ENCODE results near the gene HCFC2.
"Not testable (repeated sequence)": the region's sequence is repeated elsewhere in the genome, so short reads cannot be mapped to it uniquely, and the experiment has no call there.

Gene HCFC2

GRCh38 chr12:104064031-104064841 lies at the start of gene HCFC2:
HCFC2 (plus strand) TSS chr12:104064531; CDS start chr12:104064561, 30 bp downstream.
- peak within 1 kb of the TSS; percentile 63 for H3K27ac ChIP-seq
- DNase-seq (ENCODE audit: low read depth, low spot score), result peak; percentile 24

- H3K27ac ChIP-seq; DNase-seq (ENCODE audit: low read depth, low spot score): not testable (repeated sequence)
Observed at GRCh38 chr12:104021862-104022261, 42.5 kb upstream of the HCFC2 start.

DNA sequence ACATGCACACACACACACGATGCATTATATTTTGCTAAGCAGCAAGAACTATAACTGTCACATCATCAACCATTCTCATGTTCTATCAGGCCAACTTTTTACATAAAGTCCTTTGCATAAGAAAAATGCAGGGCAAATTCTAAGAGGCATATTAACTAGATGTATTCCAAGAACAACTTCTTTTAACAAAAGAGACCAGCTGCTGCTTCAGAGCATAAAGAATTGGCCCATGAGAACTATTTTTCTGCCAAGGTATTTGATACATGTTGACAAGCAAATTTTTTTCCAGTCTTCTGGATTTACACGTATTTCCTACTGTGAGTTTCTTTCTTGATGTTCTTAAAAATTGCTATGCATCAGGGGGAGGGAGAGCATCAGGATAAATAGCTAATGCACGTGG lies 41.5 kb upstream of the HCFC2 start:
- DNase-seq (ENCODE audit: low read depth, low spot score), result no peak
- no peak overlapping the region for H3K27ac ChIP-seq

DNA sequence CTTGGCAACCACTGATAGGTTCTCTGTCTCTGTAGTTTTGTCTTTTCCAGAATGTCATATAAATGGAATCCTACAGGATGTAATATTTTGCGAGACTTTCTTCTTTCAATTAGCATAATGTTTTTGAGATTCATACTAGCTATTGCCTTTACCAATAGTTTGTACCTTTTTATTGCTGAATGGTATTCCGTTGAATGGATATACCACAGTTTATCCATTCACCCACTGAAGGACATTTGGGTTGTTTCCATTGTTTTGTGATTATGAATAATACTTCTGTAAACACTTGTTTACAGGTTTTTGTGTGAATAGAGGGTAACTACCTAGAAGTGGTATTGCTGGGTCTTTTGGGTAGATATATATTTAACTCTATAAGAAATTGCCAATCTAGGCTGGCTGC lies 40.6 kb upstream of the HCFC2 start:
- DNase-seq (ENCODE audit: low read depth, low spot score), result no peak
- H3K27ac ChIP-seq, result no peak overlapping the region

GRCh38 chr12:104024348-104024747 lies 40.0 kb upstream of the HCFC2 start:
- no peak overlapping the region for H3K27ac ChIP-seq
- DNase-seq (ENCODE audit: low read depth, low spot score), result no peak

GRCh38 chr12:104025771-104026170 lies 38.6 kb upstream of the HCFC2 start:
- DNase-seq (ENCODE audit: low read depth, low spot score), result no peak

DNA sequence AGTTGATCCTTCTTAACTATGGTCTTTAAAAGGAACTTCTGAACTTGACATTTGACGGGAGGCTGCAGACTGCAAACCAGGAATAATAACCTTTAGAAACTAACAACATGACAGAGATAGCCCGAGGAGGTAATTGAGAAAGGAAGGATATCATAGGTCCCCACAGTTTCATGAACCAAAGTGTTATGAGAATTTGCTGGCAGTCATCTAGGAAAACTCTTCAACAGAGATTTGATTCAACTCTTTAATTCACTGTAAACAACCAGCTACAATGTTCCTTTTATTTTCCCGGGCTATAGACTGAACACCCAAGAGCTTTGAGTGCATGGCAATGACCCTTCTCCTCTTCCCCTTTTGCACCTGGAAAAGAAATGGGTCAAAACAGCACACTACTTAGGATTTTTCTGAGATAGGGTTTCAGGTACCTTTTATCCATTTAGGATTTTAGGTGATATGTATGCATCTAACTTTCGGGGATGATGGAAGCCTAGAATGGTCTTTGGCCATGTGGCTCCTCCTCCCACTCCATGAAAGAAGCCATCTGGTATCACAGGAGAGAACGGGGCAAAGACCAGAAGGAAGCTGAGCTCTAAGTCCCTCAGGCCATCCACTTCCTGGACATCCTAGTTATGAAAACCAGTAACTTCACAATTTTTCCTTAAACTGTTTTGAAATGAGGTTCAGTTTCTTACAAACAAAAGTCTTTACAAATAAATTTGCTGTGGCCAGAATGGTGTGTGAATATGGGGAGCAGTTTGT lies 37.3 kb upstream of the HCFC2 start:
- no peak overlapping the region for H3K27ac ChIP-seq
- DNase-seq (ENCODE audit: low read depth, low spot score), result no peak

More at GRCh38 chr12:104025771-104026170, 38.6 kb upstream of the HCFC2 start:
- no peak overlapping the region for H3K27ac ChIP-seq

DNA sequence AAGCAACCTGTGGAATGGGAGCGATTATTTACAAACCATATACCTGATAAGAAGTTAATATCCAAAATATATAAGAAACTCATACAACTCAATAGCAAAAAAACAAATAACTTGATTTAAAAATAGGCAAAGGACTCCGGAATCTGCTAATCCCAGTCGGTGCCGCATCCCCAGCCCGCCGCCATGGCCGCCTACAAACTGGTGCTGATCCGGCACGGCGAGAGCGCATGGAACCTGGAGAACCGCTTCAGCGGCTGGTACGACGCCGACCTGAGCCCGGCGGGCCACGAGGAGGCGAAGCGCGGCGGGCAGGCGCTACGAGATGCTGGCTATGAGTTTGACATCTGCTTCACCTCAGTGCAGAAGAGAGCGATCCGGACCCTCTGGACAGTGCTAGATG lies 33.7 kb upstream of the HCFC2 start:
- H3K27ac ChIP-seq; DNase-seq (ENCODE audit: low read depth, low spot score): not testable (repeated sequence)

DNA sequence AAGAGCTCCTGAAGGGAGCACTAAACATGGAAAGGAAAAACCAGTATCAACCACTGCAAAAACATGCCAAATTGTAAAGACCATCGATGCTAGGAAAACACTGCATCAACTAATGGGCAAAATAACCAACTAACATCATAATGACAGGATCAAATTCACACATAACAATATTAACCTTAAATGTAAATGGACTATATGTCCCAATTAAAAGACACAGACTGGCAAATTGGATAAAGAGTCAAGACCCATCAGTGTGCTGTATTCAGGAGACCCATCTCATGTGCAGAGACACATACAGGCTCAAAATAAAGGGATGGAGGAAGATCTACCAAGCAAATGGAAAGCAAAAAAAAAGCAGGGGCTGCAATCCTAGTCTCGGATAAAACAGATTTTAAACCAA lies 28.2 kb upstream of the HCFC2 start:
- not testable (repeated sequence) for H3K27ac ChIP-seq; DNase-seq (ENCODE audit: low read depth, low spot score)

DNA sequence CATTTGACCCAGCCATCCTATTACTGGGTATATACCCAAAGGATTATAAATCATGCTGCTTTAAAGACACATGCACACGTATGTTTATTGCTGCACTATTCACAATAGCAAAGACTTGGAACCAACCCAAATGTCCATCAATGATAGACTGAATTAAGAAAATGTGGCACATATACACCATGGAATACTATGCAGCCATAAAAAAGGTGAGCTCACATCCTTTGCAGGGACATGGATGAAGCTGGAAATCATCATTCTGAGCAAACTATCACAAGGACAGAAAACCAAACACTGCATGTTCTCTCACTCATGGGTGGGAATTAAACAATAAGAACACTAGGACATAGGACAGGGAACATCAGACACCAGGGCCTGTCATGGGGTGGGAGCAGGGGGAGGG lies 24.6 kb upstream of the HCFC2 start:
- H3K27ac ChIP-seq; DNase-seq (ENCODE audit: low read depth, low spot score): not testable (repeated sequence)

DNA sequence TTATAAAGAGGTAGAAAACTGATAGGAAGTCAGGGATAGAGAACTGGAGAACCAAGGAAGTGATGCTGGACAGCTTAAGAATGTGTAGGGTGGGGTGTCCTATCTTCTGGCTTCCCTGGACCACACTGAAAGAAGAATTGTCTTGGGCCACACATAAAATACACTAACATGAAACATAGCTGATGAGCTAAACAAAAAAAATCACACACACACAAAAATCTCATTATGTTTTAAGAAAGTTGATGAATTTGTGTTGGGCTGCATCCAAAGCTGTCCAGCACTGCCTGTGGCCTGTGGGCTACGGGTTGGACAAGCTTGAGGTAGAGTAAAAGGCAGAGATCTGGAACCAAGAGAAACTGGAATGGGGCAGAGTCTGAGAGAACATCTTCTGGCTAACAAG lies 21.8 kb upstream of the HCFC2 start:
- H3K27ac ChIP-seq, result no peak overlapping the region
- DNase-seq (ENCODE audit: low read depth, low spot score), result no peak

DNA sequence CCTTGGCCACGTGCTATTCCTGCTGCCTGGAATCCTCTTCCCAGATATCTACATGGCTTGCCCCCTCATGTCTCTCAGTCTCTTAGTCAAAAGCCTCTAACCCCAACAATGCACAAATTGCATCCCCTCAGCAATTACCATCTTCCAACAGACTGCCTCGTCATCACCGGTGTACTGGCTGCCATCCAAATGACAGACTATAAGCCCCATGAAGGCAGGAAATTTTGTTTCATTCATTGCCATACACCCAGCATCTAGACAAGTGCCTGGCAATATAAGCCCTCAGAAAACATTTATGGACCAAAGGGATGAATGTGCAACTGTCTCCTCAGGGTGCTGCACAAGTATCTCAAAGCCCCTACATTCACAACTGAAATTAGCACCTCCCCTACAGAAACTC lies 20.2 kb upstream of the HCFC2 start:
- no peak overlapping the region for H3K27ac ChIP-seq
- DNase-seq (ENCODE audit: low read depth, low spot score), result no peak

- H3K27ac ChIP-seq, result no peak overlapping the region
- no peak for DNase-seq (ENCODE audit: low read depth, low spot score)
Observed at GRCh38 chr12:104046306-104046705, 18.0 kb upstream of the HCFC2 start.

DNA sequence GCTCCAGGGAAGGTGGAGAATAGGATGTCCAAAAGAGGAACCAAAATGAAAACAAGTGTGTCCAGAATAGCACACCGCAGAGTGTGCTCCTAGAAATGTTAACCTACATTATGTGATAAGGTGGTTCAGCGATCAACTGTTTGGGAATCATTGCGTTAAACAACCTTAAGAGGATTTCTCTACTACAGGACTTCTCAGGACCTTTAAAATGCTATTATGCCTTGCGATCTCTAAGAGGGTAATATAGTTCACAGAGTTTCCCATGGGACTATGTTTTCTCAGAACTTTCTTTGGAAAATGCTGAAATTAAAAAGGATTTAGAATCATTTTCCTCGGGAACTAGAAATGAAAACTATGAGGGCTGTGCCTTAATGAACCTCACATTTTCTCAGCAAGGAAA lies 16.2 kb upstream of the HCFC2 start:
- no peak for DNase-seq (ENCODE audit: low read depth, low spot score)
- no peak overlapping the region for H3K27ac ChIP-seq

GRCh38 chr12:104048811-104049210 lies 15.5 kb upstream of the HCFC2 start:
- DNase-seq (ENCODE audit: low read depth, low spot score), result no peak
- peak overlapping the region; percentile 13 for H3K27ac ChIP-seq

GRCh38 chr12:104049278-104049902 lies 14.9 kb upstream of the HCFC2 start:
- no peak for DNase-seq (ENCODE audit: low read depth, low spot score)
- peak overlapping the region; percentile 13 for H3K27ac ChIP-seq

DNA sequence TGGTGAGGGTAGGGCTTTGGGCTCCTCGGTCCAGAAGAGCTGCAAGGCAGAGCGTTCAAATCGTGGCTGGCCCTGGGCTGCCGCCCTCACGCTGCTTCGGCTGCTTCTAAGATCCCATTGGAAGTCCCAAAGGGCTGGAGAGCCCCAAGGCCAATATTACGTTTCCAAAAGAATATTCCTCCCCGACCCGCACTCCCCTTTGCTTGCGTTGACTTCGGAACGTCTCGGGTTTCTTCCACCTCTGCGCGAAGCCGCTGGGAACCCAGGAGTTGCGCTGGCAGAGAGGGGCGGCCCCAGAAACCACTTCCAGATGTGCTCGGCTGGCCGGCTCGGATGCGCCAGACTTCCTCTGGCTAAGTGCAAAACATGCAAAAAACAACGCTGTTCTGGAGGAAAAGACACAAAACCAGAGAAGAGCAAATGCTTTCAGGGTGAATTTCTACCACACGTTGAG lies 14.4 kb upstream of the HCFC2 start, which contains the start of gene GLT8D2:
Gene GLT8D2, minus strand, starts transcription at position 285 of the 454 bp plus-strand sequence. CDS start 30,539 bp downstream, outside the sequence.
- no peak for DNase-seq (ENCODE audit: low read depth, low spot score)
- peak within 1 kb of the TSS; percentile 13 for H3K27ac ChIP-seq

- DNase-seq (ENCODE audit: low read depth, low spot score), result no peak
- no peak overlapping the region for H3K27ac ChIP-seq
Observed at GRCh38 chr12:104050436-104050835, 13.9 kb upstream of the HCFC2 start.

DNA sequence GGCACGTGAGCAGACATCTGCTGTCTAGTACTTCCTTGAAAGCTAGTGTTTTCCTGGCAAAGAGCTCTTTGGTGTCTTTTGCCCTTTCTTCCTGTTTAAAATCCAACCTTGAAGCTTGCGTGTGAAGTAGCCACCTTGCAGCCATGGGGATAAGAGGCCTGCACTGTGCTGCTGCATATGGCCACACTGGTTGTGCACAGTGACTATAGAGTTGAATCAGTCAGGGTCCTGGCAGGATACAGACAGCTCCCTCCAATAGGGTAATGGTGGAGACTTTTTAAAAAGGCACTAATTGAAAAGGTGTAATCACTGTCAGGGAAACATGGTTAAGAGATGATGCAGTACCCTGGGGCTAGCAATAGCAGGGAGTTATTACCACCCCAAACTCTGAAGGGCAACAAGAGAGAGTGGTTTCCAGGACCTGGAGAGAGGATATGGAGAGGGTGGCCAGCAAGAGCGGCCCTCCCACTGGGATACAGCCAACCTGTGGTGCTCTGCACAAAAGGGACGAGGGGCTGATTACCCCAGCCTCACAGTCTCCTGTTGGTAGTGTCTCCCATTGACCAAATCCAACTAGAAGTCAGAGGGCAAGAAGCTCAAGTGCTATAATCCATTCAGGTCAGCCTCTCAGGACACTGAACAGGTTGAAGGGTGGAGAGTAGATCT lies 9.5 kb upstream of the HCFC2 start:
- H3K27ac ChIP-seq, result no peak overlapping the region
- no peak for DNase-seq (ENCODE audit: low read depth, low spot score)

GRCh38 chr12:104055686-104056388 lies 8.5 kb upstream of the HCFC2 start:
- no peak for DNase-seq (ENCODE audit: low read depth, low spot score)
- no peak overlapping the region for H3K27ac ChIP-seq
